HEK293T (cell line): ENCODE data around the gene HSPG2.

Experiments used
- BHLHE40 ChIP-seq: fragments of 450-650 bp; IDR thresholded peaks from 2 replicates; pipeline ENCODE4 v1.6.1; 2016; ENCODE audit warnings: mild to moderate bottlenecking, moderate library complexity, borderline replicate concordance
- SUZ12 ChIP-seq: fragments of 450-650 bp; IDR thresholded peaks from 2 replicates; pipeline ENCODE4 v1.6.1; 2016; ENCODE audit warnings: mild to moderate bottlenecking
- TF ChIP-seq, protein P1 (sequence below): fragments of 450-650 bp; IDR thresholded peaks from 2 replicates; pipeline ENCODE4 v1.6.1; 2016

DNA sequence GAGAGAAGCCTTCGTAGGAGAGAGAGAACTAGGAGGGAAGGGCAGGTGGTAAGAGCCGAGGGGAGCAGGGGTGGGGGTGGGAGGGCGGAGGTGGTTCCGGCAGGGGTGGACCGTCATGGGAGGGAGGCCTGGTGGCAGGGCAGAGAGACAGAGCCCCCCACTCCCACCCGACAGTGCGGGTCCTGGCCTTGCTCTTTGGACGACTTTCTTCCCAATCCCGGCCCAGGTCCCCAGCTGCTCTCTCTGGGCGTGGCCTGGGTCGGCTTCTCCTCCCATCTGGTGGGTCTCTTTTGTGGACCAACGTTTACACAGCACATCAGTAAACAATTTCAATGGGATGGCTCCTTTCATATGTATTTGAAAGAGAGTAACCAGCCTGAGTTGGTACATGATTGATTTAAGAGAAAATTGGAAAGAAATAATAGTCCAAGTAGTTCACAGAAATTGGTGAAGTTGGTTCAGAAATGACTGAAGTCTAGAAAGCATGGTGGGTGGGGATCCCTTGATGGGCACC is 68.1 kb downstream of the HSPG2 start:
- TF ChIP-seq, protein P1, sequence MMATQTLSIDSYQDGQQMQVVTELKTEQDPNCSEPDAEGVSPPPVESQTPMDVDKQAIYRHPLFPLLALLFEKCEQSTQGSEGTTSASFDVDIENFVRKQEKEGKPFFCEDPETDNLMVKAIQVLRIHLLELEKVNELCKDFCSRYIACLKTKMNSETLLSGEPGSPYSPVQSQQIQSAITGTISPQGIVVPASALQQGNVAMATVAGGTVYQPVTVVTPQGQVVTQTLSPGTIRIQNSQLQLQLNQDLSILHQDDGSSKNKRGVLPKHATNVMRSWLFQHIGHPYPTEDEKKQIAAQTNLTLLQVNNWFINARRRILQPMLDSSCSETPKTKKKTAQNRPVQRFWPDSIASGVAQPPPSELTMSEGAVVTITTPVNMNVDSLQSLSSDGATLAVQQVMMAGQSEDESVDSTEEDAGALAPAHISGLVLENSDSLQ = no peak
- TF ChIP-seq SUZ12 (no peak), BHLHE40 (no peak)
